ENCODE data around the gene TNFAIP3.

DNA sequence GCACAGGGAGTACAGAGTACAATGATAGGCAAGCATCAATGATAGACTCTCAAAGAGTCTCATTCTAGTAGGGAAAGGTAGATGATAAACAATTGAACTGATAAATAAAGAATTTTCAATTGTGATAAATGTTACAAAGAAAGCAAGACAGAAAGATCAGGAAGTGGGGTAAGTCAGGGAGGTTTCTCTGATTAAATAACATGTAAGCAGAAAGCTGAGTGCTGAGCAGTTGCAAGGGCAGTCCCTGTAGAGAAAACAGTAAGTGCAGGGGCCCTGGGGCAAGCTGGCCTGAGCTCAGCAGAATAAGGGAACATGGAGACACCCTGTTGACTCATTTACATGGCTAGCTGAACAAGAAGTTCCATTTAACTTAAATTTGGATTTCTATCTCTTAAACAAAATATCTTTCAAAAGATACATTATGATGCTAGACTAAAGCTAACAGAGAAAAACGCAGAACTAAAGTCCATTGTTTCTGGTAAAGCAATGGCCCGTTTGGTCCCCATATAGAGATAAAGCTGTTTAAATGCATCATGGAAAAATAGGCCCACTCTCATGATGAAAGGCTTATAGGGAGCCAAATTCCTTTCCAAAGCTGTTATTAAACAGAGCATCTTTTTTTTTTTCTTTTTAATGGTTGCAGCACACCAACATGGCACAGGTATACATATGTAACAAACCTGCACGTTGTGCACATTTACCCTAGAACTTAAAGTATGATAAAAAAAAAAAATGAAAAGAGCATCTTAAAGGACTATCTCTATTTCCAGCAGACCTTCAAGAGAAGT is 5.3 kb upstream of the TNFAIP3 start:
- TF ChIP-seq, protein P1, sequence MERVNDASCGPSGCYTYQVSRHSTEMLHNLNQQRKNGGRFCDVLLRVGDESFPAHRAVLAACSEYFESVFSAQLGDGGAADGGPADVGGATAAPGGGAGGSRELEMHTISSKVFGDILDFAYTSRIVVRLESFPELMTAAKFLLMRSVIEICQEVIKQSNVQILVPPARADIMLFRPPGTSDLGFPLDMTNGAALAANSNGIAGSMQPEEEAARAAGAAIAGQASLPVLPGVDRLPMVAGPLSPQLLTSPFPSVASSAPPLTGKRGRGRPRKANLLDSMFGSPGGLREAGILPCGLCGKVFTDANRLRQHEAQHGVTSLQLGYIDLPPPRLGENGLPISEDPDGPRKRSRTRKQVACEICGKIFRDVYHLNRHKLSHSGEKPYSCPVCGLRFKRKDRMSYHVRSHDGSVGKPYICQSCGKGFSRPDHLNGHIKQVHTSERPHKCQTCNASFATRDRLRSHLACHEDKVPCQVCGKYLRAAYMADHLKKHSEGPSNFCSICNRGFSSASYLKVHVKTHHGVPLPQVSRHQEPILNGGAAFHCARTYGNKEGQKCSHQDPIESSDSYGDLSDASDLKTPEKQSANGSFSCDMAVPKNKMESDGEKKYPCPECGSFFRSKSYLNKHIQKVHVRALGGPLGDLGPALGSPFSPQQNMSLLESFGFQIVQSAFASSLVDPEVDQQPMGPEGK (CRISPR knock-in tag; IDR thresholded peaks at IDR 0.05; ENCODE audit: borderline replicate concordance) = no peak
- TF ChIP-seq RARB (CRISPR knock-in tag; IDR thresholded peaks at IDR 0.05) (no peak), TOX (CRISPR knock-in tag; IDR thresholded peaks at IDR 0.05; ENCODE audit: borderline replicate concordance) (no peak), TCF4 (CRISPR knock-in tag; IDR thresholded peaks at IDR 0.05; ENCODE audit: borderline replicate concordance) (no peak), CSDC2 (CRISPR knock-in tag; IDR thresholded peaks at IDR 0.05) (no peak), ESRRG (CRISPR knock-in tag; IDR thresholded peaks at IDR 0.05) (no peak), ARNTL (CRISPR knock-in tag; IDR thresholded peaks at IDR 0.05; ENCODE audit: borderline replicate concordance, low read depth) (no peak), SNAI2 (CRISPR knock-in tag; IDR thresholded peaks at IDR 0.05) (no peak), ZNF8 (CRISPR knock-in tag; IDR thresholded peaks at IDR 0.05) (no peak)
- TF ChIP-seq, protein P2, sequence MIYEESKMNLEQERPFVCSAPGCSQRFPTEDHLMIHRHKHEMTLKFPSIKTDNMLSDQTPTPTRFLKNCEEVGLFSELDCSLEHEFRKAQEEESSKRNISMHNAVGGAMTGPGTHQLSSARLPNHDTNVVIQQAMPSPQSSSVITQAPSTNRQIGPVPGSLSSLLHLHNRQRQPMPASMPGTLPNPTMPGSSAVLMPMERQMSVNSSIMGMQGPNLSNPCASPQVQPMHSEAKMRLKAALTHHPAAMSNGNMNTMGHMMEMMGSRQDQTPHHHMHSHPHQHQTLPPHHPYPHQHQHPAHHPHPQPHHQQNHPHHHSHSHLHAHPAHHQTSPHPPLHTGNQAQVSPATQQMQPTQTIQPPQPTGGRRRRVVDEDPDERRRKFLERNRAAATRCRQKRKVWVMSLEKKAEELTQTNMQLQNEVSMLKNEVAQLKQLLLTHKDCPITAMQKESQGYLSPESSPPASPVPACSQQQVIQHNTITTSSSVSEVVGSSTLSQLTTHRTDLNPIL (CRISPR knock-in tag; IDR thresholded peaks at IDR 0.05; ENCODE audit: low read depth) = no peak

Data from SK-N-SH treated with all-trans-retinoic acid at 6 μM for 48 hours (cell line).